T-helper 9 cell (primary cell): ENCODE data around the gene CHD2.

Experiments
- DNase-seq: peaks from one replicate; pipeline ENCODE4 v3.0.0-alpha.2; 2020

Gene CHD2

GRCh38 chr15:92932946-92933649 lies 33.0 kb downstream of the CHD2 start:
- DNase-seq: no peak

GRCh38 chr15:92933831-92934230 lies 33.7 kb downstream of the CHD2 start:
- no peak for DNase-seq

GRCh38 chr15:92934716-92935115 lies 34.6 kb downstream of the CHD2 start:
- no peak for DNase-seq

- no peak for DNase-seq
Observed at GRCh38 chr15:92936138-92936537, 36.0 kb downstream of the CHD2 start.

- DNase-seq: no peak
Observed at GRCh38 chr15:92936693-92937092, 36.6 kb downstream of the CHD2 start.

GRCh38 chr15:92937901-92938300 lies 37.8 kb downstream of the CHD2 start:
- DNase-seq: no peak

GRCh38 chr15:92938387-92938786 lies 38.3 kb downstream of the CHD2 start:
- DNase-seq: no peak

GRCh38 chr15:92941668-92942067 lies 41.5 kb downstream of the CHD2 start:
- no peak for DNase-seq

- DNase-seq: no peak
Observed at GRCh38 chr15:92942706-92943105, 42.6 kb downstream of the CHD2 start.

- no peak for DNase-seq
Observed at GRCh38 chr15:92943581-92943980, 43.5 kb downstream of the CHD2 start.

GRCh38 chr15:92944946-92945521 lies 44.9 kb downstream of the CHD2 start:
- DNase-seq: no peak

GRCh38 chr15:92947071-92947730 lies 47.1 kb downstream of the CHD2 start:
- no peak for DNase-seq

GRCh38 chr15:92949604-92950249 lies 49.6 kb downstream of the CHD2 start:
- no peak for DNase-seq

- no peak for DNase-seq
Observed at GRCh38 chr15:92951800-92952457, 51.8 kb downstream of the CHD2 start.

- DNase-seq: no peak
Observed at GRCh38 chr15:92952458-92952850, 52.3 kb downstream of the CHD2 start.

GRCh38 chr15:92953566-92953965 lies 53.4 kb downstream of the CHD2 start:
- DNase-seq: no peak

- no peak for DNase-seq
Observed at GRCh38 chr15:92954002-92954401, 53.9 kb downstream of the CHD2 start.

- no peak for DNase-seq
Observed at GRCh38 chr15:92954578-92954977, 54.5 kb downstream of the CHD2 start.

- DNase-seq: no peak
Observed at GRCh38 chr15:92955706-92956105, 55.6 kb downstream of the CHD2 start.

GRCh38 chr15:92958105-92958504 lies 58.0 kb downstream of the CHD2 start:
- DNase-seq: peak; percentile 11

GRCh38 chr15:92959219-92959618 lies 59.1 kb downstream of the CHD2 start:
- DNase-seq: no peak

- no peak for DNase-seq
Observed at GRCh38 chr15:92960996-92961681, 61.0 kb downstream of the CHD2 start.

- DNase-seq: no peak
Observed at GRCh38 chr15:92962914-92963313, 62.8 kb downstream of the CHD2 start.
